ENCODE results near the gene TEX29.

GRCh38 chr13:111370147-111370546 lies 49.7 kb downstream of the TEX29 start:
- TF ChIP-seq JUND (IDR thresholded peaks at IDR 0.05; ENCODE audit: low read depth, low read length) = no peak
- no peak for TF ChIP-seq YY1 (IDR thresholded peaks at IDR 0.05; ENCODE audit: low read depth, low read length)
- TF ChIP-seq CBFB (IDR thresholded peaks at IDR 0.05; ENCODE audit: low read depth) = no peak
- no peak for TF ChIP-seq SMC3 (IDR thresholded peaks at IDR 0.05; ENCODE audit: borderline replicate concordance, low read length)
- no peak for TF ChIP-seq CTCF (IDR thresholded peaks at IDR 0.05 in 2 of 3, conservative IDR thresholded peaks at IDR 0.05 in 1 of 3; ENCODE audit: control insufficient read depth in 2 of 3, extremely low read depth in 1 of 3, insufficient read depth in 1 of 3, low read depth in 3 of 3, low read length in 3 of 3)
- no peak for TF ChIP-seq TCF7 (IDR thresholded peaks at IDR 0.05; ENCODE audit: borderline replicate concordance)
- TF ChIP-seq EZH2 (IDR thresholded peaks at IDR 0.05; ENCODE audit: borderline replicate concordance, control insufficient read depth, low read depth, low read length) = no peak

Measured in GM12878 (cell line).